ENCODE data around the gene ZBTB43. TPM values are rescaled to one million over a fixed set of nuclear protein-coding genes. Genes with fewer than 3 reads are reported as not detected.

ZBTB43 gene
- total and polyA plus RNA-seq, 2 experiments from 2014 or later = 9.7 to 11.8 TPM

DNA sequence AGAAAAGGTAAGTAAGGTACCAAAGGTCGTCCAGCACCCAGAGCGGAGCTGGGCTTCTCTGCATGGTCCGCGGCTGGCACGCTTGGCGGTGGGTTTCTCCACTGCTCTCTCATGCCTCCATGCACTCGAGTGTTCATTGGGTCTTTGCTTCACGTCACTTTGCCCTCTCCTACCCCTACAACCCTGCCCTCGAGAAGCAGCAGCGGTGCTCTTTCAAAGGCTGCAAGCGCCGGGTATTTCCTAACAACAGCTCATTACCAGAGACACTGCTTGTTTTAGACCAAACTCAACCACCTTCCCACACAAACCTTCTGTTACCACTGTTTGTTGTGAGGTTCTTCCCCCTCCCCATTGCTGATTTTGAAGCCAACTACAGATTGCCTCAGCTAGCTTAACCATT, 34.1 kb downstream of the ZBTB43 start (continued):
- TF ChIP-seq ZNF331 (CRISPR knock-in tag; IDR thresholded peaks at IDR 0.05; ENCODE audit: low read depth) = no peak

DNA sequence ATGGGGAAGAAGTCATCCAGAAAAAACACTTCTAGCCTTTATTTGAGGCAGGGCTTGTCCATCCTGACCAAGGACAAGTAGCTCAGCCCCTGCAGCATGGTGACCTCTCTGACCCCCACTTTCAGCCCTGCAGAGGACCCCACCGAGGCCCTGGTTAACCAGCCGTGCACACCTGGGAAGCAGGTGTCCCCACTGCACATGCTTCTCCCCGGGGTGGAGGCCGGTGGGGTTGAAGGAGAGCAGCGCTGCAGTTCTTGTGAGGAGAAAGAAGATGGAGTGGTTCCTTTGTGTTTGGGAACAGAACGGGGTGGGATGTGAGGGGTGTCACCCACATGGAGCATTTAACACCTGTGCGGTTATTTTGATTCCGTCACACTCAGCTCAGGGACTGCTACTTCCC, 34.5 kb downstream of the ZBTB43 start:
- ATAC-seq = no peak

More for the DNA sequence above, 34.5 kb downstream of the ZBTB43 start:
- Histone ChIP-seq H3K9me2 (ENCODE audit: insufficient read depth) (no peaks in the 10 kb centered on the region), H3K79me2 (replicated peaks; ENCODE audit: insufficient read depth) (peaks cover 9% of the 10 kb centered on the region), H2AFZ (no peak overlapping the region), H3F3A (replicated peaks; ENCODE audit: low read depth) (no peaks in the 10 kb centered on the region), H3K27ac (ENCODE audit: low read depth) (no peak overlapping the region), H3K4me3 (no peak overlapping the region), H3K4me2 (no peak overlapping the region), H4K20me1 (replicated peaks; ENCODE audit: insufficient read depth) (peaks cover 9% of the 10 kb centered on the region), H3K36me3 (ENCODE audit: insufficient read depth) (no peaks in the 10 kb centered on the region; the same call in 1 of the 2 replicates), H3K27me3 (ENCODE audit: insufficient read depth) (no peaks in the 10 kb centered on the region), H3K4me1 (ENCODE audit: insufficient read depth) (no peaks in the 10 kb centered on the region)
- DNase-seq (ENCODE audit: low spot score) = no peak
- no peaks in the 10 kb centered on the region for H3K9me3 Mint-ChIP-seq
- peaks cover 4% of the 10 kb centered on the region for H3K4me1 Mint-ChIP-seq
- TF ChIP-seq, protein P1, sequence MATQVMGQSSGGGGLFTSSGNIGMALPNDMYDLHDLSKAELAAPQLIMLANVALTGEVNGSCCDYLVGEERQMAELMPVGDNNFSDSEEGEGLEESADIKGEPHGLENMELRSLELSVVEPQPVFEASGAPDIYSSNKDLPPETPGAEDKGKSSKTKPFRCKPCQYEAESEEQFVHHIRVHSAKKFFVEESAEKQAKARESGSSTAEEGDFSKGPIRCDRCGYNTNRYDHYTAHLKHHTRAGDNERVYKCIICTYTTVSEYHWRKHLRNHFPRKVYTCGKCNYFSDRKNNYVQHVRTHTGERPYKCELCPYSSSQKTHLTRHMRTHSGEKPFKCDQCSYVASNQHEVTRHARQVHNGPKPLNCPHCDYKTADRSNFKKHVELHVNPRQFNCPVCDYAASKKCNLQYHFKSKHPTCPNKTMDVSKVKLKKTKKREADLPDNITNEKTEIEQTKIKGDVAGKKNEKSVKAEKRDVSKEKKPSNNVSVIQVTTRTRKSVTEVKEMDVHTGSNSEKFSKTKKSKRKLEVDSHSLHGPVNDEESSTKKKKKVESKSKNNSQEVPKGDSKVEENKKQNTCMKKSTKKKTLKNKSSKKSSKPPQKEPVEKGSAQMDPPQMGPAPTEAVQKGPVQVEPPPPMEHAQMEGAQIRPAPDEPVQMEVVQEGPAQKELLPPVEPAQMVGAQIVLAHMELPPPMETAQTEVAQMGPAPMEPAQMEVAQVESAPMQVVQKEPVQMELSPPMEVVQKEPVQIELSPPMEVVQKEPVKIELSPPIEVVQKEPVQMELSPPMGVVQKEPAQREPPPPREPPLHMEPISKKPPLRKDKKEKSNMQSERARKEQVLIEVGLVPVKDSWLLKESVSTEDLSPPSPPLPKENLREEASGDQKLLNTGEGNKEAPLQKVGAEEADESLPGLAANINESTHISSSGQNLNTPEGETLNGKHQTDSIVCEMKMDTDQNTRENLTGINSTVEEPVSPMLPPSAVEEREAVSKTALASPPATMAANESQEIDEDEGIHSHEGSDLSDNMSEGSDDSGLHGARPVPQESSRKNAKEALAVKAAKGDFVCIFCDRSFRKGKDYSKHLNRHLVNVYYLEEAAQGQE (IDR thresholded peaks at IDR 0.05; ENCODE audit: unreplicated experiment) = no peak
- TF ChIP-seq POLR2AphosphoS5 (IDR thresholded peaks at IDR 0.05; ENCODE audit: low read depth) (no peak), NANOG (IDR thresholded peaks at IDR 0.05; ENCODE audit: borderline replicate concordance) (no peak), EZH2 (IDR thresholded peaks at IDR 0.05; ENCODE audit: low read depth, unreplicated experiment) (no peak), EZH2phosphoT487 (IDR thresholded peaks at IDR 0.05; ENCODE audit: unreplicated experiment) (no peak)
- TF ChIP-seq, protein P2, sequence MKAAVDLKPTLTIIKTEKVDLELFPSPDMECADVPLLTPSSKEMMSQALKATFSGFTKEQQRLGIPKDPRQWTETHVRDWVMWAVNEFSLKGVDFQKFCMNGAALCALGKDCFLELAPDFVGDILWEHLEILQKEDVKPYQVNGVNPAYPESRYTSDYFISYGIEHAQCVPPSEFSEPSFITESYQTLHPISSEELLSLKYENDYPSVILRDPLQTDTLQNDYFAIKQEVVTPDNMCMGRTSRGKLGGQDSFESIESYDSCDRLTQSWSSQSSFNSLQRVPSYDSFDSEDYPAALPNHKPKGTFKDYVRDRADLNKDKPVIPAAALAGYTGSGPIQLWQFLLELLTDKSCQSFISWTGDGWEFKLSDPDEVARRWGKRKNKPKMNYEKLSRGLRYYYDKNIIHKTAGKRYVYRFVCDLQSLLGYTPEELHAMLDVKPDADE (IDR thresholded peaks at IDR 0.05) = no peak
- TF ChIP-seq, protein P3, sequence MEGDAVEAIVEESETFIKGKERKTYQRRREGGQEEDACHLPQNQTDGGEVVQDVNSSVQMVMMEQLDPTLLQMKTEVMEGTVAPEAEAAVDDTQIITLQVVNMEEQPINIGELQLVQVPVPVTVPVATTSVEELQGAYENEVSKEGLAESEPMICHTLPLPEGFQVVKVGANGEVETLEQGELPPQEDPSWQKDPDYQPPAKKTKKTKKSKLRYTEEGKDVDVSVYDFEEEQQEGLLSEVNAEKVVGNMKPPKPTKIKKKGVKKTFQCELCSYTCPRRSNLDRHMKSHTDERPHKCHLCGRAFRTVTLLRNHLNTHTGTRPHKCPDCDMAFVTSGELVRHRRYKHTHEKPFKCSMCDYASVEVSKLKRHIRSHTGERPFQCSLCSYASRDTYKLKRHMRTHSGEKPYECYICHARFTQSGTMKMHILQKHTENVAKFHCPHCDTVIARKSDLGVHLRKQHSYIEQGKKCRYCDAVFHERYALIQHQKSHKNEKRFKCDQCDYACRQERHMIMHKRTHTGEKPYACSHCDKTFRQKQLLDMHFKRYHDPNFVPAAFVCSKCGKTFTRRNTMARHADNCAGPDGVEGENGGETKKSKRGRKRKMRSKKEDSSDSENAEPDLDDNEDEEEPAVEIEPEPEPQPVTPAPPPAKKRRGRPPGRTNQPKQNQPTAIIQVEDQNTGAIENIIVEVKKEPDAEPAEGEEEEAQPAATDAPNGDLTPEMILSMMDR (conservative IDR thresholded peaks at IDR 0.05; ENCODE audit: low read depth in 2 of 2) = no peak
- TF ChIP-seq, protein P4, sequence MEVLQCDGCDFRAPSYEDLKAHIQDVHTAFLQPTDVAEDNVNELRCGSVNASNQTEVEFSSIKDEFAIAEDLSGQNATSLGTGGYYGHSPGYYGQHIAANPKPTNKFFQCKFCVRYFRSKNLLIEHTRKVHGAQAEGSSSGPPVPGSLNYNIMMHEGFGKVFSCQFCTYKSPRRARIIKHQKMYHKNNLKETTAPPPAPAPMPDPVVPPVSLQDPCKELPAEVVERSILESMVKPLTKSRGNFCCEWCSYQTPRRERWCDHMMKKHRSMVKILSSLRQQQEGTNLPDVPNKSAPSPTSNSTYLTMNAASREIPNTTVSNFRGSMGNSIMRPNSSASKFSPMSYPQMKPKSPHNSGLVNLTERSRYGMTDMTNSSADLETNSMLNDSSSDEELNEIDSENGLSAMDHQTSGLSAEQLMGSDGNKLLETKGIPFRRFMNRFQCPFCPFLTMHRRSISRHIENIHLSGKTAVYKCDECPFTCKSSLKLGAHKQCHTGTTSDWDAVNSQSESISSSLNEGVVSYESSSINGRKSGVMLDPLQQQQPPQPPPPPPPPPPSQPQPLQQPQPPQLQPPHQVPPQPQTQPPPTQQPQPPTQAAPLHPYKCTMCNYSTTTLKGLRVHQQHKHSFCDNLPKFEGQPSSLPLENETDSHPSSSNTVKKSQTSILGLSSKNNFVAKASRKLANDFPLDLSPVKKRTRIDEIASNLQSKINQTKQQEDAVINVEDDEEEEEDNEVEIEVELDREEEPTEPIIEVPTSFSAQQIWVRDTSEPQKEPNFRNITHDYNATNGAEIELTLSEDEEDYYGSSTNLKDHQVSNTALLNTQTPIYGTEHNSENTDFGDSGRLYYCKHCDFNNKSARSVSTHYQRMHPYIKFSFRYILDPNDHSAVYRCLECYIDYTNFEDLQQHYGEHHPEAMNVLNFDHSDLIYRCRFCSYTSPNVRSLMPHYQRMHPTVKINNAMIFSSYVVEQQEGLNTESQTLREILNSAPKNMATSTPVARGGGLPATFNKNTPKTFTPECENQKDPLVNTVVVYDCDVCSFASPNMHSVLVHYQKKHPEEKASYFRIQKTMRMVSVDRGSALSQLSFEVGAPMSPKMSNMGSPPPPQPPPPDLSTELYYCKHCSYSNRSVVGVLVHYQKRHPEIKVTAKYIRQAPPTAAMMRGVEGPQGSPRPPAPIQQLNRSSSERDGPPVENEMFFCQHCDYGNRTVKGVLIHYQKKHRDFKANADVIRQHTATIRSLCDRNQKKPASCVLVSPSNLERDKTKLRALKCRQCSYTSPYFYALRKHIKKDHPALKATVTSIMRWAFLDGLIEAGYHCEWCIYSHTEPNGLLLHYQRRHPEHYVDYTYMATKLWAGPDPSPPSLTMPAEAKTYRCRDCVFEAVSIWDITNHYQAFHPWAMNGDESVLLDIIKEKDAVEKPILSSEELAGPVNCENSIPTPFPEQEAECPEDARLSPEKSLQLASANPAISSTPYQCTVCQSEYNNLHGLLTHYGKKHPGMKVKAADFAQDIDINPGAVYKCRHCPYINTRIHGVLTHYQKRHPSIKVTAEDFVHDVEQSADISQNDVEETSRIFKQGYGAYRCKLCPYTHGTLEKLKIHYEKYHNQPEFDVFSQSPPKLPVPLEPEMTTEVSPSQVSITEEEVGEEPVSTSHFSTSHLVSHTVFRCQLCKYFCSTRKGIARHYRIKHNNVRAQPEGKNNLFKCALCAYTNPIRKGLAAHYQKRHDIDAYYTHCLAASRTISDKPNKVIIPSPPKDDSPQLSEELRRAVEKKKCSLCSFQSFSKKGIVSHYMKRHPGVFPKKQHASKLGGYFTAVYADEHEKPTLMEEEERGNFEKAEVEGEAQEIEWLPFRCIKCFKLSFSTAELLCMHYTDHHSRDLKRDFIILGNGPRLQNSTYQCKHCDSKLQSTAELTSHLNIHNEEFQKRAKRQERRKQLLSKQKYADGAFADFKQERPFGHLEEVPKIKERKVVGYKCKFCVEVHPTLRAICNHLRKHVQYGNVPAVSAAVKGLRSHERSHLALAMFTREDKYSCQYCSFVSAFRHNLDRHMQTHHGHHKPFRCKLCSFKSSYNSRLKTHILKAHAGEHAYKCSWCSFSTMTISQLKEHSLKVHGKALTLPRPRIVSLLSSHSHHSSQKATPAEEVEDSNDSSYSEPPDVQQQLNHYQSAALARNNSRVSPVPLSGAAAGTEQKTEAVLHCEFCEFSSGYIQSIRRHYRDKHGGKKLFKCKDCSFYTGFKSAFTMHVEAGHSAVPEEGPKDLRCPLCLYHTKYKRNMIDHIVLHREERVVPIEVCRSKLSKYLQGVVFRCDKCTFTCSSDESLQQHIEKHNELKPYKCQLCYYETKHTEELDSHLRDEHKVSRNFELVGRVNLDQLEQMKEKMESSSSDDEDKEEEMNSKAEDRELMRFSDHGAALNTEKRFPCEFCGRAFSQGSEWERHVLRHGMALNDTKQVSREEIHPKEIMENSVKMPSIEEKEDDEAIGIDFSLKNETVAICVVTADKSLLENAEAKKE (CRISPR knock-in tag; IDR thresholded peaks at IDR 0.05) = no peak
- H3K27ac Mint-ChIP-seq = no peak overlapping the region; the same call in 1 of the 2 replicates
- peaks cover 1% of the 10 kb centered on the region for H3K27me3 Mint-ChIP-seq (ENCODE audit: insufficient read depth, low read depth, poor library complexity)
- no peak overlapping the region for H3K4me3 Mint-ChIP-seq
- H3K36me3 Mint-ChIP-seq (ENCODE audit: low read depth) = peaks cover 11% of the 10 kb centered on the region

Measured in GM23338 (cell line).